ENCODE measurements around the gene CHKA.

Gene CHKA

GRCh38 chr11:68061508-68061907 is 59.7 kb downstream of the CHKA start:
- H3K27me3 ChIP-seq (ENCODE audit: insufficient read depth, poor library complexity, severe bottlenecking): no peaks in the 10 kb centered on the region
- no peak overlapping the region for H3K4me3 ChIP-seq (replicated peaks; ENCODE audit: insufficient read depth, low read length)
- TF ChIP-seq GABPA (IDR thresholded peaks at IDR 0.05; ENCODE audit: low read depth): no peak
- no peak for TF ChIP-seq POLR2AphosphoS5 (IDR thresholded peaks at IDR 0.05; ENCODE audit: low read depth)
- no peak for TF ChIP-seq CTCF (IDR thresholded peaks at IDR 0.05; ENCODE audit: insufficient read depth, low read length)
- no peak for TF ChIP-seq SPI1 (IDR thresholded peaks at IDR 0.05; ENCODE audit: borderline replicate concordance, low read depth)
- no peak for TF ChIP-seq REST (IDR thresholded peaks at IDR 0.05; ENCODE audit: insufficient replicate concordance, low read depth)
- no peak overlapping the region for H3K27ac ChIP-seq (replicated peaks)
- no peak for DNase-seq (ENCODE audit: low read depth in 1 of 2, low spot score in 1 of 2)

GRCh38 chr11:68057807-68058206 is 63.4 kb downstream of the CHKA start:
- no peaks in the 10 kb centered on the region for H3K27me3 ChIP-seq (ENCODE audit: insufficient read depth, poor library complexity, severe bottlenecking)
- DNase-seq (ENCODE audit: low read depth in 1 of 2, low spot score in 1 of 2): no peak
- TF ChIP-seq POLR2AphosphoS5 (IDR thresholded peaks at IDR 0.05; ENCODE audit: low read depth) (no peak), SPI1 (IDR thresholded peaks at IDR 0.05; ENCODE audit: borderline replicate concordance, low read depth) (no peak), CTCF (IDR thresholded peaks at IDR 0.05; ENCODE audit: insufficient read depth, low read length) (no peak), REST (IDR thresholded peaks at IDR 0.05; ENCODE audit: insufficient replicate concordance, low read depth) (no peak), GABPA (IDR thresholded peaks at IDR 0.05; ENCODE audit: low read depth) (no peak)
- H3K27ac ChIP-seq (replicated peaks): no peak overlapping the region
- H3K4me3 ChIP-seq (replicated peaks; ENCODE audit: insufficient read depth, low read length): no peak overlapping the region

GRCh38 chr11:68056317-68057285 is 64.6 kb downstream of the CHKA start:
- no peak for TF ChIP-seq GABPA (IDR thresholded peaks at IDR 0.05; ENCODE audit: low read depth)
- TF ChIP-seq CTCF (IDR thresholded peaks at IDR 0.05; ENCODE audit: insufficient read depth, low read length): no peak
- TF ChIP-seq SPI1 (IDR thresholded peaks at IDR 0.05; ENCODE audit: borderline replicate concordance, low read depth): no peak
- no peak for TF ChIP-seq POLR2AphosphoS5 (IDR thresholded peaks at IDR 0.05; ENCODE audit: low read depth)
- no peak for TF ChIP-seq REST (IDR thresholded peaks at IDR 0.05; ENCODE audit: insufficient replicate concordance, low read depth)
- DNase-seq (ENCODE audit: low read depth in 1 of 2, low spot score in 1 of 2): no peak
- Histone ChIP-seq H3K4me3 (replicated peaks; ENCODE audit: insufficient read depth, low read length) (no peak overlapping the region), H3K27ac (replicated peaks) (0 out of 2 replicates have a peak overlapping the region, but pooled peaks have one; percentile 4), H3K27me3 (ENCODE audit: insufficient read depth, poor library complexity, severe bottlenecking) (no peaks in the 10 kb centered on the region)

All from HL-60 (cell line).